ENCODE measurements around the gene RUNX2. TPM values are rescaled to one million over a fixed set of nuclear protein-coding genes. Genes with fewer than 3 reads are reported as not detected.

RUNX2 gene
- total and polyA plus RNA-seq, 2 experiments from 2014 or later: 0.66 to 1.7 TPM

GRCh38 chr6:45427726-45428125, 99.6 kb downstream of the RUNX2 start:
- Mint-ChIP-seq H3K9me3 (no peaks in the 10 kb centered on the region), H3K4me1 (peaks cover 9% of the 10 kb centered on the region), H3K27me3 (ENCODE audit: insufficient read depth, low read depth, poor library complexity) (peaks cover 21% of the 10 kb centered on the region), H3K36me3 (ENCODE audit: low read depth) (no peaks in the 10 kb centered on the region), H3K27ac (no peak overlapping the region), H3K4me3 (no peak overlapping the region)
- H3K9me2 ChIP-seq (ENCODE audit: insufficient read depth): no peaks in the 10 kb centered on the region
- no peak for DNase-seq (ENCODE audit: low spot score)
- TF ChIP-seq ZNF114 (CRISPR knock-in tag; IDR thresholded peaks at IDR 0.05): no peak
- H4K20me1 ChIP-seq (replicated peaks; ENCODE audit: insufficient read depth): no peaks in the 10 kb centered on the region
- ATAC-seq: no peak
- no peaks in the 10 kb centered on the region for H3K36me3 ChIP-seq (ENCODE audit: insufficient read depth)
- no peaks in the 10 kb centered on the region for H3F3A ChIP-seq (replicated peaks; ENCODE audit: low read depth)
- peaks cover 44% of the 10 kb centered on the region for H3K27me3 ChIP-seq (ENCODE audit: insufficient read depth)
- no peaks in the 10 kb centered on the region for H3K79me2 ChIP-seq (replicated peaks; ENCODE audit: insufficient read depth)
- H3K27ac ChIP-seq (ENCODE audit: low read depth): no peak overlapping the region
- no peak overlapping the region for H3K4me2 ChIP-seq
- H3K4me1 ChIP-seq (ENCODE audit: insufficient read depth): peaks cover 9% of the 10 kb centered on the region; the same call in 1 of the 2 replicates
- H3K4me3 ChIP-seq: no peak overlapping the region
- H2AFZ ChIP-seq: no peak overlapping the region

GRCh38 chr6:45428727-45429126, 100.6 kb downstream of the RUNX2 start:
- Histone ChIP-seq H3F3A (replicated peaks; ENCODE audit: low read depth) (no peaks in the 10 kb centered on the region), H3K27me3 (ENCODE audit: insufficient read depth) (peaks cover 34% of the 10 kb centered on the region), H3K4me1 (ENCODE audit: insufficient read depth) (peaks cover 9% of the 10 kb centered on the region; the same call in 1 of the 2 replicates), H3K36me3 (ENCODE audit: insufficient read depth) (no peaks in the 10 kb centered on the region), H4K20me1 (replicated peaks; ENCODE audit: insufficient read depth) (no peaks in the 10 kb centered on the region), H3K4me2 (no peak overlapping the region), H3K9me2 (ENCODE audit: insufficient read depth) (no peaks in the 10 kb centered on the region), H3K79me2 (replicated peaks; ENCODE audit: insufficient read depth) (no peaks in the 10 kb centered on the region), H3K27ac (ENCODE audit: low read depth) (no peak overlapping the region), H2AFZ (no peak overlapping the region), H3K4me3 (no peak overlapping the region)
- DNase-seq (ENCODE audit: low spot score) (no peak), ATAC-seq (no peak)
- no peaks in the 10 kb centered on the region for H3K9me3 Mint-ChIP-seq
- TF ChIP-seq ETS1 (IDR thresholded peaks at IDR 0.05) (no peak), JUNB (IDR thresholded peaks at IDR 0.05; ENCODE audit: unreplicated experiment) (no peak)
- peaks cover 9% of the 10 kb centered on the region for H3K4me1 Mint-ChIP-seq
- H3K27me3 Mint-ChIP-seq (ENCODE audit: insufficient read depth, low read depth, poor library complexity): peaks cover 15% of the 10 kb centered on the region
- H3K4me3 Mint-ChIP-seq: no peak overlapping the region
- H3K36me3 Mint-ChIP-seq (ENCODE audit: low read depth): no peaks in the 10 kb centered on the region
- H3K27ac Mint-ChIP-seq: no peak overlapping the region

- H3K4me1 Mint-ChIP-seq: no peaks in the 10 kb centered on the region
- Histone ChIP-seq H4K20me1 (replicated peaks; ENCODE audit: insufficient read depth) (no peaks in the 10 kb centered on the region), H2AFZ (no peak overlapping the region), H3K27ac (ENCODE audit: low read depth) (no peak overlapping the region), H3K4me3 (no peak overlapping the region), H3K4me2 (no peak overlapping the region), H3F3A (replicated peaks; ENCODE audit: low read depth) (no peaks in the 10 kb centered on the region), H3K4me1 (ENCODE audit: insufficient read depth) (no peaks in the 10 kb centered on the region), H3K27me3 (ENCODE audit: insufficient read depth) (peaks cover 14% of the 10 kb centered on the region), H3K9me2 (ENCODE audit: insufficient read depth) (no peaks in the 10 kb centered on the region), H3K36me3 (ENCODE audit: insufficient read depth) (no peaks in the 10 kb centered on the region), H3K79me2 (replicated peaks; ENCODE audit: insufficient read depth) (no peaks in the 10 kb centered on the region)
- H3K4me3 Mint-ChIP-seq: no peak overlapping the region
- H3K27me3 Mint-ChIP-seq (ENCODE audit: insufficient read depth, low read depth, poor library complexity): no peaks in the 10 kb centered on the region
- H3K36me3 Mint-ChIP-seq (ENCODE audit: low read depth): no peaks in the 10 kb centered on the region
- H3K9me3 Mint-ChIP-seq: no peaks in the 10 kb centered on the region
- no peak for TF ChIP-seq EZH2phosphoT487 (IDR thresholded peaks at IDR 0.05; ENCODE audit: unreplicated experiment)
- TF ChIP-seq NANOG (IDR thresholded peaks at IDR 0.05; ENCODE audit: borderline replicate concordance): no peak
- TF ChIP-seq STAT1 (IDR thresholded peaks at IDR 0.05; ENCODE audit: unreplicated experiment): no peak
- no peak for TF ChIP-seq ZNF331 (CRISPR knock-in tag; IDR thresholded peaks at IDR 0.05; ENCODE audit: low read depth)
- TF ChIP-seq CREB1 (CRISPR knock-in tag; IDR thresholded peaks at IDR 0.05; ENCODE audit: low read depth): no peak
- TF ChIP-seq ZNF114 (CRISPR knock-in tag; IDR thresholded peaks at IDR 0.05): no peak
- ATAC-seq: no peak
- H3K27ac Mint-ChIP-seq: no peak overlapping the region
- DNase-seq (ENCODE audit: low spot score): no peak
Observed at GRCh38 chr6:45430590-45431202, 102.6 kb downstream of the RUNX2 start.
